ENCODE data around the gene CMIP.

CMIP gene

DNA sequence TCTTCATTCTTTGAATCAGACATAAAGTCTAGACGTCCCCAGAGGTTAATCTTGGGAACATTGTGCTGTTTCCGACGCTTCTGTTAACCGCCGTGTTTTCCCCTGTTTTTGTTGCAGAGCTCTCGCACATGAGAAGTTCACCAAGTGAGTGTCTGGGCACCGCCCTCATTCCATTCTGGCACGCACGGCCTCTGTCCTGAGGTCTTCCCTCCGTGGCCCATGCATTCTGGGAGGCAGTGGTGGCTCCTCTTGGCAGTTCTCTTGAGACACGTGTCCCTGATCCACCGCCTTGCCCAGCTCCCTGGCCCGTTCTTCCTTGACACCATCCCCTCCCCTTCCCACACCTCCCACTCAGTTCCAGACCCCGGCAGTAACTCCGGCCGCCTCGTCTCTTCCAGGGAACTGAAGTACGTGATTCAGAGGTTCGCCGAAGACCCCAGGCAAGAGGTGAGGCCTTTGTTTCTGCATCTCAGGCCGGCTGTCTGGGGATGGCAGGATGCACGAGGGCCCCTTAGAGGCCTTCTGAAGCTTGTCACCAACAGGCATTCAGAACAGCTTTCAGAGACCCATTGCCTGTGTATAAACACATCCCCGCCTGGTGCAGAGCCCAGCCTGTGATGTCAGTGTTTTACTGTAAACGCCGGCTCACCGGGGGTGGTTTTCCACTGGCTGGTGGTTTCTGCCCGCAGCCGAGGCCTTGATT, 248.6 kb downstream of the CMIP start:
- Histone ChIP-seq H3K9me3 (ENCODE audit: insufficient read depth, low read length) (no peaks in the 10 kb centered on the region), H3K36me3 (ENCODE audit: insufficient read depth, insufficient read length, low read length) (peaks cover 60% of the 10 kb centered on the region), H3K4me1 (ENCODE audit: insufficient read depth, insufficient read length) (peaks cover 15% of the 10 kb centered on the region), H3K4me3 (ENCODE audit: insufficient read length, low read depth) (no peak overlapping the region), H3K9ac (ENCODE audit: insufficient read length, low read depth) (no peak overlapping the region), H3K27me3 (ENCODE audit: insufficient read depth, insufficient read length) (no peaks in the 10 kb centered on the region)
- no peak for DNase-seq (ENCODE audit: low read depth, low spot score)
- TF ChIP-seq YY1 (IDR thresholded peaks at IDR 0.05; ENCODE audit: insufficient read depth, insufficient read length) (no peak), SUZ12 (IDR thresholded peaks at IDR 0.05; ENCODE audit: extremely low read depth, insufficient read depth, insufficient read length) (no peak), ZNF274 (IDR thresholded peaks at IDR 0.05; ENCODE audit: low read depth, low read length) (no peak)

DNA sequence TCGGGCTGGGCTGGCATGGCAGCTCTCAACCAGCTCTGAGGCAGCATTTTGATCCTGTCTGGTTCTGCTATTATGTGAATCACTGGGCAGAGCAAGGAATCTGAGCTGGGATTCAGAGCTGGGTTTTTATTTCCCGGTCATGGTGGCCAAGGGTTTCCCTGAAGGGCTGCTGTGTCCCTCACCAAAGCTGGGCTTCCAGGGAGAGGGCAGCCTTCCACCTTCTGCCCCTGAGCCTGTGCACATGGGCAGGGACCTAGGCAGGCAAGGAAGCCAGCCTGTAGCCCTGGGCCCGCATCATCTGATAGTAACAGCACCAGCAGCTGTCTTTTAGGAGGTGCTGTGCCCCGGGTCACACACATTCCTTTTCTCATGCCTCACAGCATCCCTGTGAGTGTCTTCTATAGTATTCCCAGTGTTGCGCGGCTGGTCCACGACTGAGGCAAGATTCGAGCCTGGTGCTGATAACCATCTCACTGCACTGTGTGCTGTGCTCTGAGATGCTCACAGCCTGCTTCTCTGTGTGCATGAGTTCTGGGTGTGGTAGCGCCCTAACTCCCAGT, 249.2 kb downstream of the CMIP start:
- H3K9ac ChIP-seq (ENCODE audit: insufficient read length, low read depth), result no peak overlapping the region
- H3K4me3 ChIP-seq (ENCODE audit: insufficient read length, low read depth), result no peak overlapping the region
- peaks cover 66% of the 10 kb centered on the region for H3K36me3 ChIP-seq (ENCODE audit: insufficient read depth, insufficient read length, low read length)
- H3K27me3 ChIP-seq (ENCODE audit: insufficient read depth, insufficient read length), result no peaks in the 10 kb centered on the region
- peaks cover 13% of the 10 kb centered on the region for H3K4me1 ChIP-seq (ENCODE audit: insufficient read depth, insufficient read length)
- no peak for DNase-seq (ENCODE audit: low read depth, low spot score)
- no peaks in the 10 kb centered on the region for H3K9me3 ChIP-seq (ENCODE audit: insufficient read depth, low read length)
- TF ChIP-seq YY1 (IDR thresholded peaks at IDR 0.05; ENCODE audit: insufficient read depth, insufficient read length) (no peak), SUZ12 (IDR thresholded peaks at IDR 0.05; ENCODE audit: extremely low read depth, insufficient read depth, insufficient read length) (no peak), ZNF274 (IDR thresholded peaks at IDR 0.05; ENCODE audit: low read depth, low read length) (no peak)

DNA sequence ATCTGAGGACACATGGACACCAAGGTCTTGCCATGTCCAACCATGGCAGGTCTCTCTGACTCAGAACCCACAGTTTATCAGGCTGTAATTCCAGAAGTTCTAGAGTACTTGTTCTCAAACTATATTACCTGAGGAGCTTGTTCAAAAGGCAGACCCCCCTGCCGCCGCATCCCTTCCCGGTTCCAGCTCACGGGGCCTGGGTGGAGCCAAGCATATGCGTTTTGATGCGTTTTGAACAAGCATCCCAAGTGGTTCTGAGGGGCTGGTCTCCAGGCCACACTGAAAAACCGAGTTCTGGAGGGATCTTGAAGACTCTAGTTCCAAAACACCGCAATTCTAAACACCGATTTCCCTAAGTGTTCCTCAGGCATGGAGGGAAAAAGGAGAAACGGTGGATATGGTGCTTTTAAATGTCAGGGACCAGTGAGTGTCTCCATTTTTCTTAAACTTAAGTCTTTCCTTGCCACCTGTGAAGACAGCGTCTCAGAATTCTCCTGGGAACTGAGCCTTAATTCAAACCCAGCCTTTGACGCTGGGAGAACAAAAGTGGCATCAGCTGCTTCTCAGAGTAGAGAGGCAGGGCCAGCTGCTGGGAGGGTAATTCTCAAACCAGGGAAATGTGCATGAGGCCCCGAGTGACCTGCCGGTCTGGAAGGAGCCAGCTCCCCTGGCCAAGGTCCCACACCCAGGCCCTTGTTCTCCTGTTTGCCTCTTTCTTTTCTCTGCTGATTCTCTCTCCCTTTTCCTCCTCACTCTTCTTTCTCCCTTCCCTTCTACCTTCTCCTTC, 250.1 kb downstream of the CMIP start:
- no peaks in the 10 kb centered on the region for H3K9me3 ChIP-seq (ENCODE audit: insufficient read depth, low read length)
- peak overlapping the region; percentile 47 for H3K9ac ChIP-seq (ENCODE audit: insufficient read length, low read depth)
- H3K36me3 ChIP-seq (ENCODE audit: insufficient read depth, insufficient read length, low read length), result peaks cover 74% of the 10 kb centered on the region
- H3K4me3 ChIP-seq (ENCODE audit: insufficient read length, low read depth), result no peak overlapping the region
- no peak for TF ChIP-seq SUZ12 (IDR thresholded peaks at IDR 0.05; ENCODE audit: extremely low read depth, insufficient read depth, insufficient read length)
- TF ChIP-seq YY1 (IDR thresholded peaks at IDR 0.05; ENCODE audit: insufficient read depth, insufficient read length), result no peak
- TF ChIP-seq ZNF274 (IDR thresholded peaks at IDR 0.05; ENCODE audit: low read depth, low read length), result no peak
- H3K27me3 ChIP-seq (ENCODE audit: insufficient read depth, insufficient read length), result no peaks in the 10 kb centered on the region
- H3K4me1 ChIP-seq (ENCODE audit: insufficient read depth, insufficient read length), result peaks cover 13% of the 10 kb centered on the region
- DNase-seq (ENCODE audit: low read depth, low spot score), result no peak

GRCh38 chr16:81695321-81696165, 250.9 kb downstream of the CMIP start:
- H3K9me3 ChIP-seq (ENCODE audit: insufficient read depth, low read length), result no peaks in the 10 kb centered on the region
- no peak for DNase-seq (ENCODE audit: low read depth, low spot score)
- TF ChIP-seq ZNF274 (IDR thresholded peaks at IDR 0.05; ENCODE audit: low read depth, low read length), result no peak
- no peak for TF ChIP-seq SUZ12 (IDR thresholded peaks at IDR 0.05; ENCODE audit: extremely low read depth, insufficient read depth, insufficient read length)
- no peak for TF ChIP-seq YY1 (IDR thresholded peaks at IDR 0.05; ENCODE audit: insufficient read depth, insufficient read length)
- H3K36me3 ChIP-seq (ENCODE audit: insufficient read depth, insufficient read length, low read length), result peaks cover 78% of the 10 kb centered on the region
- H3K4me3 ChIP-seq (ENCODE audit: insufficient read length, low read depth), result no peak overlapping the region
- H3K27me3 ChIP-seq (ENCODE audit: insufficient read depth, insufficient read length), result no peaks in the 10 kb centered on the region
- peaks cover 13% of the 10 kb centered on the region for H3K4me1 ChIP-seq (ENCODE audit: insufficient read depth, insufficient read length)
- no peak overlapping the region for H3K9ac ChIP-seq (ENCODE audit: insufficient read length, low read depth)

DNA sequence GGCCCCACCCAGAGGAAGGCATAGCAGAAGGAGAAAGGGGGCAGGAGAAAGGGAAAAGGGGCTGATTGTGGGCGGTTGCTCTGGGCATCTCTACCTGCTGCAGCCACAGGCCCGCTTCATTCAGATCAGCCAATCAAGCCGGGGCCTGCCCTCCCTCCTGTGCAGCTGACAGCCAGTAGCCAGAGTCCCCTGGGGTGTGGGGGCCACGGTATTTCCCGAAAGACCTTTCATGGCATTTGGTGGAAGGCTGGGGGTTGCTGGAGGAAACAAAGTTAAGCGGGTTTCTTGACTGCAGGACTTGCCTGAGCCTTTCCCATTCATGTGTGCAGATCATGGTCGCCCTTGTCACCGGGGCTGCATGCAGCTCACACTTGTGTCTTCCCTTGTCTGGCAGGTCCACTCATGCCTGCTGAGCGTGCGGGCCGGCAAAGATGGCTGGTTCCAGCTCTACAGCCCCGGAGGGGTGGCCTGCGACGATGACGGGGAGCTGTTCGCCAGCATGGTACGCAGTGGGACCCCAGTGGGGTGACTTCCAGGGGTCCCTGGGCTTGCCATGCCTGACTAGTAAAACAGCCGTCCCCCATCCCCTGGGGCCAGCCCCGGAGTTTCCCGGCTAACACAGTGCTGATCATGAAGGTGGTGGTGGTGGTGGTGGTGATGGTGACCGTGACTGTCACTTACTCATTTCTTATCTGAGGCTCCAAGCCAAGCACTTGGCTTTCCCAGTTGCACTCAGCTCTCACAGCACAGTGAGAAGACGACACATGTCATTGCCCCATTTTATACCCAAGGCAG, 251.8 kb downstream of the CMIP start:
- DNase-seq (ENCODE audit: low read depth, low spot score), result no peak
- Histone ChIP-seq H3K27me3 (ENCODE audit: insufficient read depth, insufficient read length) (no peaks in the 10 kb centered on the region), H3K4me3 (ENCODE audit: insufficient read length, low read depth) (no peak overlapping the region), H3K4me1 (ENCODE audit: insufficient read depth, insufficient read length) (peaks cover 13% of the 10 kb centered on the region), H3K36me3 (ENCODE audit: insufficient read depth, insufficient read length, low read length) (peaks cover 83% of the 10 kb centered on the region), H3K9me3 (ENCODE audit: insufficient read depth, low read length) (no peaks in the 10 kb centered on the region), H3K9ac (ENCODE audit: insufficient read length, low read depth) (no peak overlapping the region)
- TF ChIP-seq ZNF274 (IDR thresholded peaks at IDR 0.05; ENCODE audit: low read depth, low read length) (no peak), SUZ12 (IDR thresholded peaks at IDR 0.05; ENCODE audit: extremely low read depth, insufficient read depth, insufficient read length) (no peak), YY1 (IDR thresholded peaks at IDR 0.05; ENCODE audit: insufficient read depth, insufficient read length) (no peak)

DNA sequence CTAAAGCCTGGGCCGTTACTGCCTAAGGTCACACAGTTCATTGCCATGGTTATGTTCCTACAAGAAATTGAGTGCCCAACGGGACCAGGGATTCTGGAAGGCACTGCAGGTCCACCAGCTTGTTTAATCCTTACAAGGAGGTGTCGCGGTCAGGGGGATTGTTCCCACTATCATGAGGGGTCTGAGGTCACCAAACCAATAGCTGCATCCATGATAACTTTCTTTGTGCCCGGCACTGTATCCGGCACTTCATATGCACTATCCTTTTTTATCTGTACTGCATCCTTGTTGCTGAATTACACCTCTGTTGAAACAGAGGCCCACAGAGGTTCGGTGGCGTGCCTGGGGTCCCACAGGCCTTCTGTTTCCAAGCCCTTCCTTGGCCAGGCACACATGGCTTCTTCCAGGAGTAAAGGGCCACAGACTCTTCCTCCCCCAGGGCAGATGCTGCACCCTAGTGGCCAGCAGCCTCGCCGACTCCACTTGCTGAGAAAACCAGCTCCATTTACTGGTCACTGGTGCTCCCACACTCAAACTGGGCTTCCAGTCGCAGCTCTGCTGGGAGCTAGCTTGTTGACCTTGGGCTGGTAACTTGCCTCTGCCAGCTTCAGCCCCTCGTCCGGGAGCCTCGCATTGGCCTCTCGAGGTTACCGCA, 252.5 kb downstream of the CMIP start:
- no peaks in the 10 kb centered on the region for H3K9me3 ChIP-seq (ENCODE audit: insufficient read depth, low read length)
- H3K27me3 ChIP-seq (ENCODE audit: insufficient read depth, insufficient read length), result no peaks in the 10 kb centered on the region
- H3K36me3 ChIP-seq (ENCODE audit: insufficient read depth, insufficient read length, low read length), result peaks cover 83% of the 10 kb centered on the region
- H3K4me1 ChIP-seq (ENCODE audit: insufficient read depth, insufficient read length), result peaks cover 13% of the 10 kb centered on the region
- H3K4me3 ChIP-seq (ENCODE audit: insufficient read length, low read depth), result no peak overlapping the region
- no peak for TF ChIP-seq ZNF274 (IDR thresholded peaks at IDR 0.05; ENCODE audit: low read depth, low read length)
- TF ChIP-seq SUZ12 (IDR thresholded peaks at IDR 0.05; ENCODE audit: extremely low read depth, insufficient read depth, insufficient read length), result no peak
- TF ChIP-seq YY1 (IDR thresholded peaks at IDR 0.05; ENCODE audit: insufficient read depth, insufficient read length), result no peak
- H3K9ac ChIP-seq (ENCODE audit: insufficient read length, low read depth), result no peak overlapping the region
- peak; percentile 50 for DNase-seq (ENCODE audit: low read depth, low spot score)

Data from NT2/D1 (cell line).